ENCODE data around the gene ACOX3.

DNA sequence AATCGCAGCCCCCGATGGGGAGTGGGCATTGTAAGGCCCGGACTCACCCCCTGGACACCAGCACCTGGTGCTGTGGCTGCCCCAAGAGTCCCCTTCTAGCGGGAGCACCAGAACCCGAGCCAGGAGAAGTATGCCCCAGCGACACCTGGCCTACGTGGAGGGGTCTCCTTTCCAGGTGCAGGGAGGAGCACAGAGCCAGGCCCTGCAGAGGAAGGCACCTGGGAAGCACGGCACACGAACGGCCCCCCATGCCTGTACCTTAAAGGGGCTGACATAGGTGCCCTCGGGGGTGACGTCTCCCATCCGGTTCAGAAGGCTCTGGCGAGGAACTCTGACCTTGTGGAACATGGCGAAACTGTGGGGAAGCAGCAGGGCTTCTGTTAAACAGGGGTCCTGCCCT, 41.2 kb downstream of the ACOX3 start:
- no peak for TF ChIP-seq TAF1 (IDR thresholded peaks at IDR 0.05; ENCODE audit: borderline replicate concordance, low read depth, low read length)
- no peak for TF ChIP-seq POLR2AphosphoS5 (IDR thresholded peaks at IDR 0.05; ENCODE audit: low read depth, low read length)
